ENCODE results near the gene ZBTB34.

DNA sequence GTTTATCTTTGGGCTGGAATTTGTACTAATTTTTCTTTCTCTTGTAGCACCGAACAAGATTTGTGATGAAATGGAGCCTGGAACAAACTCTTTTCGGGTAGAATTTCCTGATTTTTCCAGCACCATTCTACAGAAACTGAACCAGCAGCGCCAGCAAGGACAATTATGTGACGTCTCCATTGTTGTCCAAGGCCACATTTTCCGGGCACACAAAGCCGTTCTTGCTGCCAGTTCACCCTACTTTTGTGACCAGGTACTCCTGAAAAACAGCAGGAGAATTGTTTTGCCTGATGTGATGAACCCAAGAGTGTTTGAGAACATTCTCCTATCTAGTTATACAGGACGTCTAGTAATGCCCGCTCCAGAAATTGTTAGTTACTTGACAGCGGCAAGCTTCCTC lies 28.0 kb upstream of the ZBTB34 start:
- TF ChIP-seq SP1 (IDR thresholded peaks at IDR 0.05) (no peak), JUND (IDR thresholded peaks at IDR 0.05) (no peak), FOXA1 (IDR thresholded peaks at IDR 0.05) (no peak), RAD21 (IDR thresholded peaks at IDR 0.05) (no peak)
- TF ChIP-seq, protein P1, sequence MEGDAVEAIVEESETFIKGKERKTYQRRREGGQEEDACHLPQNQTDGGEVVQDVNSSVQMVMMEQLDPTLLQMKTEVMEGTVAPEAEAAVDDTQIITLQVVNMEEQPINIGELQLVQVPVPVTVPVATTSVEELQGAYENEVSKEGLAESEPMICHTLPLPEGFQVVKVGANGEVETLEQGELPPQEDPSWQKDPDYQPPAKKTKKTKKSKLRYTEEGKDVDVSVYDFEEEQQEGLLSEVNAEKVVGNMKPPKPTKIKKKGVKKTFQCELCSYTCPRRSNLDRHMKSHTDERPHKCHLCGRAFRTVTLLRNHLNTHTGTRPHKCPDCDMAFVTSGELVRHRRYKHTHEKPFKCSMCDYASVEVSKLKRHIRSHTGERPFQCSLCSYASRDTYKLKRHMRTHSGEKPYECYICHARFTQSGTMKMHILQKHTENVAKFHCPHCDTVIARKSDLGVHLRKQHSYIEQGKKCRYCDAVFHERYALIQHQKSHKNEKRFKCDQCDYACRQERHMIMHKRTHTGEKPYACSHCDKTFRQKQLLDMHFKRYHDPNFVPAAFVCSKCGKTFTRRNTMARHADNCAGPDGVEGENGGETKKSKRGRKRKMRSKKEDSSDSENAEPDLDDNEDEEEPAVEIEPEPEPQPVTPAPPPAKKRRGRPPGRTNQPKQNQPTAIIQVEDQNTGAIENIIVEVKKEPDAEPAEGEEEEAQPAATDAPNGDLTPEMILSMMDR (IDR thresholded peaks at IDR 0.05; ENCODE audit: low read depth, low read length, missing input control): no peak
